ENCODE data around the gene NXPH1. TPM values are rescaled to one million over a fixed set of nuclear protein-coding genes. Genes with fewer than 3 reads are reported as not detected.
A peak's percentile ranks its signal among the peaks of the same experiment; 100 is the strongest.

Gene NXPH1
- total and polyA plus RNA-seq, 2 experiments from 2014 or later: 0.45 to 3.0 TPM

DNA sequence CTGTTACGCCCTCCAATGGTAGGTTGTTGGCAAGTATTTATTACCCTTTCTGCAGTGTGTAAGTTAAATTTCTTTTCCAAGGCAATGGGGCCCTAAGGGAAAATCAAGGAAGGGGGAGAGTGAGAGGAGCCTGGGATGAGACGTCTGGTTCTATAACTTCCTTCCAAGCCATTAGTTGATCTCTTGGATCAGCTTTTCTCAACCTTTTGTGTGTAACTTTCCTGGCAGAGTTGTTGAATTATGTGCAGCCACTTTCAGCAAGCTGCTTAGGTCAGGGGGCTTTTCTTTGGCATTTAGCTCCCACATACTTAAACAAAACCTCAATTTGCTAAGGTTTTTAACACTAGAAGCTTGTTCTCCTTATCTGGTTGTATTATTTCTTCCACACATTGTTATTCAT lies 127.1 kb downstream of the NXPH1 start:
- H3K4me2 ChIP-seq: no peak overlapping the region
- H4K20me1 ChIP-seq (replicated peaks; ENCODE audit: insufficient read depth): no peaks in the 10 kb centered on the region
- H2AFZ ChIP-seq: no peak overlapping the region
- no peaks in the 10 kb centered on the region for H3K27me3 ChIP-seq (ENCODE audit: insufficient read depth)
- Mint-ChIP-seq H3K4me3 (no peak overlapping the region), H3K27ac (no peak overlapping the region), H3K9me3 (no peaks in the 10 kb centered on the region), H3K36me3 (ENCODE audit: low read depth) (no peaks in the 10 kb centered on the region), H3K4me1 (peaks cover 32% of the 10 kb centered on the region), H3K27me3 (ENCODE audit: insufficient read depth, low read depth, poor library complexity) (peaks cover 2% of the 10 kb centered on the region)
- H3K4me1 ChIP-seq (ENCODE audit: insufficient read depth): peaks cover 33% of the 10 kb centered on the region
- no peak for ATAC-seq
- no peaks in the 10 kb centered on the region for H3F3A ChIP-seq (replicated peaks; ENCODE audit: low read depth)
- no peak overlapping the region for H3K27ac ChIP-seq (ENCODE audit: low read depth)
- TF ChIP-seq, protein P1, sequence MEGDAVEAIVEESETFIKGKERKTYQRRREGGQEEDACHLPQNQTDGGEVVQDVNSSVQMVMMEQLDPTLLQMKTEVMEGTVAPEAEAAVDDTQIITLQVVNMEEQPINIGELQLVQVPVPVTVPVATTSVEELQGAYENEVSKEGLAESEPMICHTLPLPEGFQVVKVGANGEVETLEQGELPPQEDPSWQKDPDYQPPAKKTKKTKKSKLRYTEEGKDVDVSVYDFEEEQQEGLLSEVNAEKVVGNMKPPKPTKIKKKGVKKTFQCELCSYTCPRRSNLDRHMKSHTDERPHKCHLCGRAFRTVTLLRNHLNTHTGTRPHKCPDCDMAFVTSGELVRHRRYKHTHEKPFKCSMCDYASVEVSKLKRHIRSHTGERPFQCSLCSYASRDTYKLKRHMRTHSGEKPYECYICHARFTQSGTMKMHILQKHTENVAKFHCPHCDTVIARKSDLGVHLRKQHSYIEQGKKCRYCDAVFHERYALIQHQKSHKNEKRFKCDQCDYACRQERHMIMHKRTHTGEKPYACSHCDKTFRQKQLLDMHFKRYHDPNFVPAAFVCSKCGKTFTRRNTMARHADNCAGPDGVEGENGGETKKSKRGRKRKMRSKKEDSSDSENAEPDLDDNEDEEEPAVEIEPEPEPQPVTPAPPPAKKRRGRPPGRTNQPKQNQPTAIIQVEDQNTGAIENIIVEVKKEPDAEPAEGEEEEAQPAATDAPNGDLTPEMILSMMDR (conservative IDR thresholded peaks at IDR 0.05; ENCODE audit: low read depth in 2 of 2): 0 out of 4 replicates have a peak, but pooled peaks of 1 of the 2 experiments have one; percentile 29
- TF ChIP-seq, protein P2, sequence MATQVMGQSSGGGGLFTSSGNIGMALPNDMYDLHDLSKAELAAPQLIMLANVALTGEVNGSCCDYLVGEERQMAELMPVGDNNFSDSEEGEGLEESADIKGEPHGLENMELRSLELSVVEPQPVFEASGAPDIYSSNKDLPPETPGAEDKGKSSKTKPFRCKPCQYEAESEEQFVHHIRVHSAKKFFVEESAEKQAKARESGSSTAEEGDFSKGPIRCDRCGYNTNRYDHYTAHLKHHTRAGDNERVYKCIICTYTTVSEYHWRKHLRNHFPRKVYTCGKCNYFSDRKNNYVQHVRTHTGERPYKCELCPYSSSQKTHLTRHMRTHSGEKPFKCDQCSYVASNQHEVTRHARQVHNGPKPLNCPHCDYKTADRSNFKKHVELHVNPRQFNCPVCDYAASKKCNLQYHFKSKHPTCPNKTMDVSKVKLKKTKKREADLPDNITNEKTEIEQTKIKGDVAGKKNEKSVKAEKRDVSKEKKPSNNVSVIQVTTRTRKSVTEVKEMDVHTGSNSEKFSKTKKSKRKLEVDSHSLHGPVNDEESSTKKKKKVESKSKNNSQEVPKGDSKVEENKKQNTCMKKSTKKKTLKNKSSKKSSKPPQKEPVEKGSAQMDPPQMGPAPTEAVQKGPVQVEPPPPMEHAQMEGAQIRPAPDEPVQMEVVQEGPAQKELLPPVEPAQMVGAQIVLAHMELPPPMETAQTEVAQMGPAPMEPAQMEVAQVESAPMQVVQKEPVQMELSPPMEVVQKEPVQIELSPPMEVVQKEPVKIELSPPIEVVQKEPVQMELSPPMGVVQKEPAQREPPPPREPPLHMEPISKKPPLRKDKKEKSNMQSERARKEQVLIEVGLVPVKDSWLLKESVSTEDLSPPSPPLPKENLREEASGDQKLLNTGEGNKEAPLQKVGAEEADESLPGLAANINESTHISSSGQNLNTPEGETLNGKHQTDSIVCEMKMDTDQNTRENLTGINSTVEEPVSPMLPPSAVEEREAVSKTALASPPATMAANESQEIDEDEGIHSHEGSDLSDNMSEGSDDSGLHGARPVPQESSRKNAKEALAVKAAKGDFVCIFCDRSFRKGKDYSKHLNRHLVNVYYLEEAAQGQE (IDR thresholded peaks at IDR 0.05; ENCODE audit: unreplicated experiment): no peak
- H3K9me2 ChIP-seq (ENCODE audit: insufficient read depth): no peaks in the 10 kb centered on the region
- no peak overlapping the region for H3K4me3 ChIP-seq
- no peaks in the 10 kb centered on the region for H3K79me2 ChIP-seq (replicated peaks; ENCODE audit: insufficient read depth)
- H3K36me3 ChIP-seq (ENCODE audit: insufficient read depth): no peaks in the 10 kb centered on the region
- DNase-seq (ENCODE audit: low spot score): no peak

DNA sequence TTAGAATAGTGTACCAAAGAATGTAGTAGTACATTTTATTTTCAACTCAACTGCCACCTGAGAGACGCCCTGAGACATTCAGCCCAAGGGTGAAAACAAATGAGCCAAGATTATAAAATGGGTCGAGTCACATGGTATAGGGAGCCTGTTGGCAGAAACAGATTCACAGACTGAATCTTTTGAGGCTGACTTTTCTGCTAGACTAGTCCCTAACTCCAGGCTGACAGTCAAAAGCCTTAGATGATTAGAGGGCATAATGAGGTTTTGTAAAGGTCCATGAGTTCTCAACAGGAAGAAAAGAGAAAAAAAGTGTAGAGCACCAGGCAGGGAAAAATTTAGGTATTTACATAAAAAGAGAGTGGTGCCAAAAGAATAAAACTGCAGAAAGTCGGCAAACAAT lies 128.0 kb downstream of the NXPH1 start:
- Histone ChIP-seq H2AFZ (no peak overlapping the region; the same call in 1 of the 2 replicates), H3F3A (replicated peaks; ENCODE audit: low read depth) (no peaks in the 10 kb centered on the region), H3K4me3 (no peak overlapping the region), H3K27me3 (ENCODE audit: insufficient read depth) (no peaks in the 10 kb centered on the region), H4K20me1 (replicated peaks; ENCODE audit: insufficient read depth) (no peaks in the 10 kb centered on the region), H3K4me2 (no peak overlapping the region), H3K36me3 (ENCODE audit: insufficient read depth) (no peaks in the 10 kb centered on the region), H3K4me1 (ENCODE audit: insufficient read depth) (peaks cover 33% of the 10 kb centered on the region), H3K79me2 (replicated peaks; ENCODE audit: insufficient read depth) (no peaks in the 10 kb centered on the region), H3K9me2 (ENCODE audit: insufficient read depth) (no peaks in the 10 kb centered on the region), H3K27ac (ENCODE audit: low read depth) (no peak overlapping the region)
- TF ChIP-seq, protein P1 (conservative IDR thresholded peaks at IDR 0.05; ENCODE audit: low read depth in 2 of 2): no peak
- TF ChIP-seq POLR2AphosphoS5 (IDR thresholded peaks at IDR 0.05; ENCODE audit: low read depth): no peak
- TF ChIP-seq JUNB (IDR thresholded peaks at IDR 0.05; ENCODE audit: unreplicated experiment): no peak
- TF ChIP-seq, protein P2 (IDR thresholded peaks at IDR 0.05; ENCODE audit: unreplicated experiment): no peak
- no peak for TF ChIP-seq ZNF331 (CRISPR knock-in tag; IDR thresholded peaks at IDR 0.05; ENCODE audit: low read depth)
- DNase-seq (ENCODE audit: low spot score) (peak; percentile 8), ATAC-seq (peak; percentile 45)
- H3K9me3 Mint-ChIP-seq: no peaks in the 10 kb centered on the region
- H3K27me3 Mint-ChIP-seq (ENCODE audit: insufficient read depth, low read depth, poor library complexity): peaks cover 2% of the 10 kb centered on the region
- no peak overlapping the region for H3K27ac Mint-ChIP-seq
- no peak overlapping the region for H3K4me3 Mint-ChIP-seq
- peaks cover 32% of the 10 kb centered on the region for H3K4me1 Mint-ChIP-seq
- no peaks in the 10 kb centered on the region for H3K36me3 Mint-ChIP-seq (ENCODE audit: low read depth)
